Left ventricle myocardium inferior (tissue), 1 donor: ENCODE data around the gene LMNTD1. TPM values are rescaled to one million over a fixed set of nuclear protein-coding genes. Genes with fewer than 3 reads are reported as not detected.

Source experiments
- DNase-seq: peaks from one replicate; pipeline ENCODE4 v3.0.0-alpha.2; 2020
- H3K27ac ChIP-seq: fragments of 200-600 bp; replicated peaks from 2 replicates; pipeline ENCODE4 v1.8.0; 2021
- H3K27me3 ChIP-seq: fragments of 200-600 bp; 2 replicates; pipeline ENCODE4 v1.8.0; 2021; ENCODE audit warnings: low read depth
- H3K36me3 ChIP-seq: fragments of 200-600 bp; 2 replicates; pipeline ENCODE4 v1.8.0; 2021
- H3K4me1 ChIP-seq: fragments of 200-600 bp; 2 replicates; pipeline ENCODE4 v1.8.0; 2021
- H3K4me3 ChIP-seq: fragments of 200-600 bp; 2 replicates; pipeline ENCODE4 v1.8.0; 2021; ENCODE audit warnings: mild to moderate bottlenecking, moderate library complexity
- H3K9me3 ChIP-seq: fragments of 200-600 bp; replicated peaks from 2 replicates; pipeline ENCODE4 v1.8.0; 2021
- intact Hi-C: fragments of 100-400 bp; cut with micrococcal nuclease; formaldehyde crosslinking; loops from one replicate; pipeline ENCODE4 v1.11.0; 2022
- total RNA-seq: library from RNA; stranded (reverse); fragmentation: NEBNext Ultra II Directional; extraction: Animal tissue kit (Norgen Biotek cat#: 25700); gene quantifications from one replicate; pipeline ENCODE4 v1.2.1, GENCODE V29; 2021
- TF ChIP-seq, protein P1 (sequence below): fragments of 200-600 bp; IDR thresholded peaks from 2 replicates; pipeline ENCODE4 v1.8.0; 2021; ENCODE audit warnings: antibody characterized with exemption, mild to moderate bottlenecking, borderline replicate concordance
- donor health status: DM: no; HTN: yes; CAD: no; lungs with severe emphysema.

LMNTD1 gene
- total RNA-seq, 1 donor from 2014 or later = not detected

DNA sequence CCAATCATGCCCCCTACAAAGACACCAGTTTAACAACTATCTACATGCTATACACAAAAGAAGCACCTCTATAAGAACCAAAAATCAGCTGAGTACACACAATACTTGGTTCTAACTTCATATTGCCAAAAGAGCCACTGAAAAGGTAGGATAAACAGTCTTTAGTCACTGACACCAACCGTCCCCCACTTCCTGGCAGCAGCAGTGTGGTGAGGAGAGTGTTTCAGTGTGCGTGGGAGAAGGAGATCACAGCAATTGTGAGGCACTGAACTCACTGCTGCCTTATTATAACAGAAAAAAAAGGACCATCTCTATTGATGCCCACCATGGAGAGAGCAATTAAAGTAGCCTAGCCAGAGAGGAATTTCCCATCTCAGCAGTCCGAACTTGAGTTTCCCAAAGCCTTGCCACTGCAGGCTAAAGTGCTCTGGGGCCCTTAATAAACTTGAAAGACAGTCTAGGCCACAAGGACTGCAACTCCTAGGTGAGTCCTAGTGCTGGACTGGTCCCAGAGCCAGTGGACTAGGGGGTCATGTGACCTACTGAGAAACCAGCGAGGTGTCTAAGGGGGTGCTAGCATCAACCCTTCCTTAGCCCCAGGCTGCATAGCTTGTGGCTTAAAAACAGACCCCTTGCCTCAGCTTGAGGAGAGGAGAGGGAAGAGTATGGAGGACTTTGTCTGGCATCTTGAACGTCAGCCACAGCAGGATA, 37.1 kb upstream of the LMNTD1 start:
- H3K9me3 ChIP-seq = peaks cover 9% of the 10 kb centered on the region
- no peak for DNase-seq
- TF ChIP-seq, protein P1, sequence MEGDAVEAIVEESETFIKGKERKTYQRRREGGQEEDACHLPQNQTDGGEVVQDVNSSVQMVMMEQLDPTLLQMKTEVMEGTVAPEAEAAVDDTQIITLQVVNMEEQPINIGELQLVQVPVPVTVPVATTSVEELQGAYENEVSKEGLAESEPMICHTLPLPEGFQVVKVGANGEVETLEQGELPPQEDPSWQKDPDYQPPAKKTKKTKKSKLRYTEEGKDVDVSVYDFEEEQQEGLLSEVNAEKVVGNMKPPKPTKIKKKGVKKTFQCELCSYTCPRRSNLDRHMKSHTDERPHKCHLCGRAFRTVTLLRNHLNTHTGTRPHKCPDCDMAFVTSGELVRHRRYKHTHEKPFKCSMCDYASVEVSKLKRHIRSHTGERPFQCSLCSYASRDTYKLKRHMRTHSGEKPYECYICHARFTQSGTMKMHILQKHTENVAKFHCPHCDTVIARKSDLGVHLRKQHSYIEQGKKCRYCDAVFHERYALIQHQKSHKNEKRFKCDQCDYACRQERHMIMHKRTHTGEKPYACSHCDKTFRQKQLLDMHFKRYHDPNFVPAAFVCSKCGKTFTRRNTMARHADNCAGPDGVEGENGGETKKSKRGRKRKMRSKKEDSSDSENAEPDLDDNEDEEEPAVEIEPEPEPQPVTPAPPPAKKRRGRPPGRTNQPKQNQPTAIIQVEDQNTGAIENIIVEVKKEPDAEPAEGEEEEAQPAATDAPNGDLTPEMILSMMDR = no peak
- H3K27ac ChIP-seq = no peak overlapping the region
- H3K27me3 ChIP-seq = no peaks in the 10 kb centered on the region
- H3K4me3 ChIP-seq = no peak overlapping the region
- intact Hi-C loops = no loop called here
- H3K36me3 ChIP-seq = no peaks in the 10 kb centered on the region
- peaks cover 1% of the 10 kb centered on the region for H3K4me1 ChIP-seq

DNA sequence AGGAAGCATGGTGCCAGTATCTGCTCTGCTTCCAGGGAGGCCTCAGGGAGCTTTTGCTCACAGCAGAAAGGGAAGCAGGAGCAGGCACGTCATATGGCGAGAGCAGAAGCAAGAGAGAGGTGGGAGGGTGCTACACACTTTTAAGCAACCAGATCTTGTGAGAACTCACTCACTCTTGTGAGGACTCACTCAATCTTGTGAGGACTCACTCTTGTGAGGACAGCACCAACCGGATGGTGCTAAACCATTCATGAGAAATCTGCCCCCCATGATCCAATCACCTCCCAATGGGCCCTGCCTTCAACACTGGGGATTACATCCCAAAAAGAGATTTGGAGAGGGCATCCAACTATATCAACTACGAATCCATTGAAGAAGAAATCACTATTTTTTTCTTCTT, 34.3 kb upstream of the LMNTD1 start:
- no peak overlapping the region for H3K27ac ChIP-seq
- H3K27me3 ChIP-seq = no peaks in the 10 kb centered on the region
- no peak overlapping the region for H3K4me3 ChIP-seq
- H3K9me3 ChIP-seq = peaks cover 9% of the 10 kb centered on the region
- H3K36me3 ChIP-seq = no peaks in the 10 kb centered on the region
- intact Hi-C loops = no loop called here
- no peak for DNase-seq
- TF ChIP-seq, protein P1 = no peak
- peaks cover 5% of the 10 kb centered on the region for H3K4me1 ChIP-seq

DNA sequence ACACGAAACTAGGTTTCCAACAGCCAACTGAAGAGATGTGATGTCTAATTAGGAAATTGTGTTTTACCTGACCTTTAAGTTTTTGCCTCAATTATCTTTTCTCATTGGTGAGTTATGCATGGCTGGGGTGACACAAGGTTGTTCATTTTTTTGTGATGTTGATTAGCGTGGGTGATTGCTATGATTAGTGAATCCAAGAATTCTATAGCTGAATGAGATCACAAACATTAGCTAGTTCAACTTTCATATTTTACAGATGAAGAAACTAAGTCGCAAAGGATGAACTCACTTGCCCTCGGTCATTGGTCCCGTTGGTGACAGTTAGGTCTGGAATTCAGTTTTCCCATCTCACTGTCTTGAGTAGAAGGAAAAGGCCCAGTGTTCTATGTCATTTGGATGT, 32.6 kb upstream of the LMNTD1 start:
- Histone ChIP-seq H3K36me3 (no peaks in the 10 kb centered on the region), H3K4me1 (peaks cover 5% of the 10 kb centered on the region), H3K9me3 (peaks cover 9% of the 10 kb centered on the region), H3K4me3 (no peak overlapping the region), H3K27ac (no peak overlapping the region), H3K27me3 (no peaks in the 10 kb centered on the region)
- TF ChIP-seq, protein P1 = no peak
- intact Hi-C loops = no loop called here
- no peak for DNase-seq

DNA sequence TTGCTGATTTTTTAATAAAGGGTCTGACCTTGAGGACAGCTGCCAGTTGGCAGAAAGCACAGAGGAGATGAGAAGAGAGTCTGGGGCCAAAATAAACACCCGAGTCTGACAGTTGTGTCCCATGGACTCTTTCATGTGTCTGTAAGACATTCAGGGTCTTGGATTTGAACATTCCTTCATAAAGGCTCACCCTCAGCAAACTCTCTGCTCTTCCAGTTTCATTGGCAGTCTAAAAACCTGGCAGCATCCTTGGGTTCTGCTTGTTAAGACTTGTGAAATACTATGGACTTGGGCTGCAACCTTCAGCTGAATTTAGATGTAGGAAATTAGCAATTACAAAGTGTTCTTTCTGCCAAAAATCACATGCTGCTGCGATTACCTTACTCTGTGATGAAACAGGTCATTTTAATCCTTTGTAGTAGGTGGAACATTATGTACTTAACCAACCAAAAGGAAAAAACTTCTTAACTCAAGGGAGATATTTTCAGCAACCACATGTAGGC, 32.0 kb upstream of the LMNTD1 start:
- no peak for DNase-seq
- H3K4me3 ChIP-seq = no peak overlapping the region
- H3K9me3 ChIP-seq = peaks cover 9% of the 10 kb centered on the region
- H3K27me3 ChIP-seq = no peaks in the 10 kb centered on the region
- intact Hi-C loops = no loop called here
- H3K27ac ChIP-seq = no peak overlapping the region
- no peaks in the 10 kb centered on the region for H3K36me3 ChIP-seq
- H3K4me1 ChIP-seq = peaks cover 5% of the 10 kb centered on the region
- TF ChIP-seq, protein P1 = no peak

DNA sequence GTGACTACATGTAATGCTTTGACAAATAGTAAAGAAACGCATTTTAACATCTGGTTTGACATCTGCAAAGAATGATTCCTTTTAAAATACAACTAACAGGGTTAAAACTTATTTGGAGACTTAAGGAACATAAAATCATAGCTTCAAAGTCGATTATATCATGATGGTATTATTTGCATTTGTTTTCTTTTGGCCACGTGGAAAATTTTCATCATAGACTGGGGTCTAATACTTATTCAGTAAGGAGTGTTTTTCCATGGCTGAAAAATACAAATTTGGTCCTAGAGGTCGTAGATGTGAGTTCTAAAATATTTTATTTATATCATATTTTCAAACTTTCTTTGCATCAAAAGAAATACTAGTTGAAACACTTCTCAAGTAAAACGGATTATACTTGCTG, 31.5 kb upstream of the LMNTD1 start:
- no peak for DNase-seq
- Histone ChIP-seq H3K9me3 (peaks cover 9% of the 10 kb centered on the region), H3K4me1 (peaks cover 5% of the 10 kb centered on the region), H3K36me3 (no peaks in the 10 kb centered on the region), H3K27ac (no peak overlapping the region), H3K27me3 (no peaks in the 10 kb centered on the region), H3K4me3 (no peak overlapping the region)
- TF ChIP-seq, protein P1 = no peak
- intact Hi-C loops = no loop called here
